GM18867 (cell line): ENCODE data around the gene ARMC3.
"Not testable (repeated sequence)": the region's sequence is repeated elsewhere in the genome, so short reads cannot be mapped to it uniquely, and the experiment has no call there.

Source experiments
- ATAC-seq: cut with Tn5 transposase; IDR thresholded peaks from one replicate; pipeline ENCODE4 v1.9.1; 2021; ENCODE audit warnings: mild to moderate bottlenecking, moderate library complexity; ENCODE audit not compliant: unreplicated experiment

The ARMC3 gene

DNA sequence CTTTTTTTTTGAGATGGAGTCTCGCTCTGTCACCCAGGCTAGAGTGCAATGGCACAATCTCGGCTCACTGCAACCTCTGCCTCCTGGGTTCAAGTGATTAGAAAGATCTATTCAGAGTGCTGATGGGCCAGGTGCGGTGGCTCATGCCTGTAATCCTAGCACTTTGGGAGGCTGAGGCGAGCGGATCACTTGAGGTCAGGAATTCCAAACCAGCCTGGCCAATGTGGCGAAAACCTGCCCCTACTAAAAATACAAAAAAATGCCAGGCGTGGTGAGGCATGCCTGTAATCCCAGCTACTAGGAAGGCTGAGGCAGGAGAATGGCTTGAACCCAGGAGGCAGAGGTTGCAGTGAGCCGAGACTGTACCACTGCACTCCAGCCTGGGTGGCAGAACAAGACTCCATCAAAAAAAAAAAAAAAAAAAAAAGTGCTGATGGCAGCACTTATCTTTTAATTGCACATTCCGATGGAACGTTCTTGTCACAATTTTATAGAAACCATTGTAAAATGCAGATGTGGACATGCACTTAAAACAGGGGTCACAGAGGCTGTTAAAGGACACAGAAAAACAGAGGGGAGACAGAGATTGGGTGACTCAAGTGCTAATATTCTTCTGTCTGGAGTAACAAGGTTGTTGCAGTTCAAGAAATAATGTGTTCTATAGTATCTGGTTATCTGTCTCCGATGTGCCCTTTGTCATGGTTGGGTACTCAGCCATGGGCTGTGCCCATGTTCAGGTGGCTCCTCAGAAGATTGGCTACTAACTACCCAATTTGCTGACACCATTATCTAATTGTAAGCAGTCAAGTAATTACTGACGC is 142.4 kb downstream of the ARMC3 start:
- peak; percentile 12 for ATAC-seq

DNA sequence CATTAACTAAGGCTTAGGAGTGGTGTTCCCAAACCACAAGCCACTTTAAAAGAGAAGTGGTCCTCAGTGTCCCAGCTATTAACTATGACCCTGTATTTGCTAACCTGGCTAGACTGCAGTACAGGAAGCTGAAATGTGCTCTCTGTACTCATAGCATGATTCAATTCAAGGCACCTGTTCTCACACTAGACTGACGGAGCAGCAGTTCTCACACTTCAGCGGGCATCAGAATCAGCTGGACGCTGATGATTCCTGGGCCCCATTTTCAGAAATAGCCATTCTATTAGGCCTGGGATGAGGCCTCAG is 143.0 kb downstream of the ARMC3 start:
- peak; percentile 66 for ATAC-seq

DNA sequence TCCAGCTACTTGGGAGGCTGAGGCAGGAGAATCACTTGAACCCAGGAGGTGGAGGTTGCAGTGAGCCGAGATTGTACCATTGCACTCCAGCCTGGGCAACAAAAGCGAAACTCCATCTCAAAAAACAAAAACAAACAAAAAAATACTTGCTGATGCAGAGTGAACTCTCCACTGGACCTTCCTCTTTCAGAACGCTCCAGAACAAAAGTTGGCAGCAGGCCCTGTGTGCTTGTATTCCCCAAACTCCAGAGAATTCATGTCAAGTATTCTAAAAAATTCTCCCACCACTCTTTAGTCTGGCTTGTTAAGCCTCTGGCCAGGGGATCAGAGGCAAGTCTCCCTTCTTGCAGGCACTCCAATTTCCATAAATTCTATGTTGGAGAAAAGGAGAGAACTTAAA is 144.7 kb downstream of the ARMC3 start:
- not testable (repeated sequence) for ATAC-seq

DNA sequence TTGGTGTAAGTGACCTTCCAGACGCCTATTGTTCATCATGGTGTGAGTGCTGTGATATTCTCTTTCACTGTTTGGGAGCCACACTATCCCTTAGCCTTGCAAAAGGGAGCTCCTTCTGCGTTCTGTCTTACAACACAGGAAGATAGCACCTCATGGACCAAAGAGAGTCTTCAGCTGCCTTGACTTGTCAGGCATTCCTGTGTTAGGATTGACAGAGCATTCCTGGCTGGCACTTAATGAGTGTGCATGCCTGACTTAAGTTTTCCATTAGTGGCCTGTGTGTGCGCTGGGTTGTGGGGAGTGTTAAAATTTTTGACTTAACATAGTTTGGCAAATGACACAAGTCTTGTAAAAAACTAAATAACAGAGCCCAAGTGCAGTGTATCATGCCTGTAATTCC is 145.7 kb downstream of the ARMC3 start:
- ATAC-seq, result no peak

DNA sequence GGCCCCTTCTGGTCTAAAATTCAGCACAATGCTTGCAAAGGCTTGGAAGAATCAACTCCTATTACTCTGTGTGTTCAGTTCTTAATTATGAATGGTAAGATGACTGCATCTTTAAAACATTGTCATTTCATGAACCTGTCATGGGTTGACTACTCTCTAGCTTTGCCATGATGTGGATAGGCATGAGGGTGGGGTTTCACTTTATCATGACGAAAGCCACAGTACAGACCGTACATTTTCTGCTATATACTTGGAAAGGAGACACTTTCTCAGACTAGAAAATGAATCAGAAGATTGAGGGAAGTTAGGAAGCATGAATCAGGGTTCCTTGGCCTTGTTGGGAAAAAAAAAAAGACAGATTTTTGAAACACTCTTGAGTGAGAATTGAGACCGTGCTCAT is 147.8 kb downstream of the ARMC3 start:
- no peak for ATAC-seq

DNA sequence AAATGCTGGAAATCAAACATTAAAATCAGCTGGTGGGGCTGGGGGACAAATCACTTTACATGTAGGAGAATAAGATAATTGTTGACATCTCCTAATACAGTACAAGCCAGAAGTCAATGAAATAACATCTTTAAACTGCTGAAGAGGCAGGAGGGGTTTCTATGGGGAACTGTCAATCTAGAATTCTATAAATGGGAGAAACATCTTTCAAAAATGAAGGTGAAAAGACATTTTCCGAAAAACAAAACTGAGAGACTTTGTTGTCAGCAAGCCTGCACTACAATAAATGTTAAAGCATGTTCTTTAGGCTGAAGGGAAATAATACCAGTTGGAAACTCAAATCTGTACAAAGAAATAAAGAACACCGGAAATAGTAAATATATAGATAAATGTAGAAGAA is 150.3 kb downstream of the ARMC3 start:
- no peak for ATAC-seq

DNA sequence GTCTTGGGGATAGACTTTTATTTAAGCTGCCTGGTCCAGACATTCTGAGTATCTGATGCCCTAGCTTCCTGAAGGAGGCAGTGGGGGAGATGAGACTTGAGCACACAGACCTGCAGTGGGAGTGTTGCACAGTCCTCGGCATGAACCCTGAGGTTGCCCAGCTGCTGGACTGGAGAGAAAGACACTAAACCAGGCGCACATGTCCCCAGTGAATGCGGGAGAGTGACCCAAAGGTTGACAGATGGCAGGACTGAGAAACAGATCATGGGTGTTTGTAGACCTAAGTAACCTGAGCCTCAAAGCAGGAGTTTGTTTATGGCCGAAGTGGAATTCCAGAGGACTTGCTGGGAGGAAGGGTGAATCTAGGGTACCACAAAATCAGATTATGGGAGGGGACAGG is 151.8 kb downstream of the ARMC3 start:
- ATAC-seq, result no peak

DNA sequence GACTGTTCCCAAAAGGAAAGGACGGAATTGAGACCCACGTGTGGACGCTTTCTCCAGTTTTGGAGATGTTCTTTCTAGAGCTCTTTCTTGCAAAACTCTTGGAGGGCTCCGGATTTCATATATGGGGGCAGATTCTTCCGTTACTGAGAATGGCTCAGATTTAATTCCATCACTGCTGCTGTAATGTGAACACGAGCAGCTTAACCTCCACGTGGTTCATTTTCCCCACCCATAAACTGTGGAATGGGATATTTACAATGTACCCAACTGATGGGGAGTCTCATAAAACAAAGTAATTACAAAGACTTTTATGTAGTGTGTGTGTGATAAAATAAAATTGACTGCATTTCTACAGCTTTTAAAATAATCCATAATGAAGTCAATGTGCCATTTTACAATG is 152.4 kb downstream of the ARMC3 start:
- no peak for ATAC-seq

DNA sequence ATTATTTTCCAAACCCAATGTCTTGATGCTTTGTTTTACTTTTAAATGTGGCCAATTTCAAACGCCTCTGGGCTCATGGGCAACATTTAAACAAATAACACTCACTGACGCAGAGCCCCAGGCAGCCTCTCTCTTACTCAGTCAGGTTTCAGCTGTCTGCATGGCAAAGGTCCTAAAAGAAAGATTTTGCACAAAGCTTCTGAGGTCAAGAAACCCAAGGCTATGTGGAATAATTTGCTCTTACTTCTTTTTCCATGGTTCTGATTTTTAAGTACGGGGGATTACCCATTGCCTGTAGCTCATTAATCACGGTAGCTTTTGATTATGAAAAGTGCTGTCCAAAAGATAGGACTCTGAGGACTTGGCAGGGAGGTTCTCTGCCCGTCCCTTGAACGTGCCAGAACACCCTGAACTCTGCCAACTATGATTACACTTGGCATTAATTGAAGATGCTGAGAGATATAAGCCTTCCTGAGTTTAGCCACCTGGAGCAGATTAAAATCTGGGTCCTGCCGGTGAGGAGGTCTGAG is 153.4 kb downstream of the ARMC3 start:
- no peak for ATAC-seq

DNA sequence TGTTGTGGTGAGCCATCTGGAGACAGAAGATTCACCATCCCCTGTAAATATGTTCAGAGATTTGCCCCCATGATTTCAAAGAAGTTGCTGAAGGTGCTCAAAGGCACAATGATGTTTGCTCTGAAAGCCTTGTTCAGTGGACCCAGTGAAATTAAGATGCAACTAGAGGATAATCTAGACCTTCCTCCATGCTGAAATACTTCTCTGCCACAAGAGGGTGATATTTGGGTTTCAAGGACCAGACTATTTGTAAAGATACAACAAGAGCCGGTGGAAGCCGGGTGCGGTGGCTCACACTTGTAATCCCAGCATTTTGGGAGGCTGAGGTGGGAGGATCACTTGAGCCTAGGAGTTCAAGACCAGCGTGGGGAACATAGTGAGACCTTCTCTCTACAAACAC is 154.0 kb downstream of the ARMC3 start:
- no peak for ATAC-seq
